ENCODE measurements around the gene SLC15A3.
A peak's percentile ranks its signal among the peaks of the same experiment; 100 is the strongest.

Gene SLC15A3

GRCh38 chr11:60914633-60915247, 37.2 kb downstream of the SLC15A3 start:
- Histone ChIP-seq H3K36me3 (no peaks in the 10 kb centered on the region), H3K4me1 (peaks cover 3% of the 10 kb centered on the region; the same call in 1 of the 2 replicates), H3K4me3 (ENCODE audit: low read depth, low read length) (peak overlapping the region; percentile 76), H3K9me3 (no peaks in the 10 kb centered on the region), H3K27me3 (no peaks in the 10 kb centered on the region)
- DNase-seq = no peak
- no peak for TF ChIP-seq CTCF (IDR thresholded peaks at IDR 0.05; ENCODE audit: low read depth, low read length)

- Histone ChIP-seq H3K9me3 (no peaks in the 10 kb centered on the region), H3K4me3 (ENCODE audit: low read depth, low read length) (peak within 1 kb of the TSS; percentile 76), H3K27me3 (no peaks in the 10 kb centered on the region), H3K36me3 (no peaks in the 10 kb centered on the region), H3K4me1 (peaks cover 3% of the 10 kb centered on the region; the same call in 1 of the 2 replicates)
- DNase-seq = peak; percentile 79
- TF ChIP-seq CTCF (IDR thresholded peaks at IDR 0.05; ENCODE audit: low read depth, low read length) = no peak
Observed at GRCh38 chr11:60913793-60914632, 38.0 kb downstream of the SLC15A3 start, which contains the start of gene TMEM109. Gene TMEM109, plus strand, starts transcription at chr11:60914158. Its CDS starts 5,536 bp downstream, at chr11:60919694.

GRCh38 chr11:60912851-60913528, 39.0 kb downstream of the SLC15A3 start:
- no peaks in the 10 kb centered on the region for H3K9me3 ChIP-seq
- H3K4me1 ChIP-seq = peaks cover 3% of the 10 kb centered on the region; the same call in 1 of the 2 replicates
- no peaks in the 10 kb centered on the region for H3K36me3 ChIP-seq
- no peak for TF ChIP-seq CTCF (IDR thresholded peaks at IDR 0.05; ENCODE audit: low read depth, low read length)
- H3K4me3 ChIP-seq (ENCODE audit: low read depth, low read length) = peak overlapping the region; percentile 76; the same call in 1 of the 2 replicates
- DNase-seq = no peak
- H3K27me3 ChIP-seq = no peaks in the 10 kb centered on the region

GRCh38 chr11:60912223-60912850, 39.6 kb downstream of the SLC15A3 start:
- no peaks in the 10 kb centered on the region for H3K36me3 ChIP-seq
- no peaks in the 10 kb centered on the region for H3K9me3 ChIP-seq
- peaks cover 3% of the 10 kb centered on the region; the same call in 1 of the 2 replicates for H3K4me1 ChIP-seq
- no peak overlapping the region for H3K4me3 ChIP-seq (ENCODE audit: low read depth, low read length)
- DNase-seq = no peak
- no peak for TF ChIP-seq CTCF (IDR thresholded peaks at IDR 0.05; ENCODE audit: low read depth, low read length)
- no peaks in the 10 kb centered on the region for H3K27me3 ChIP-seq

GRCh38 chr11:60910711-60911380, 41.1 kb downstream of the SLC15A3 start:
- no peak overlapping the region for H3K4me3 ChIP-seq (ENCODE audit: low read depth, low read length)
- no peak for TF ChIP-seq CTCF (IDR thresholded peaks at IDR 0.05; ENCODE audit: low read depth, low read length)

More at GRCh38 chr11:60910711-60911380, 41.1 kb downstream of the SLC15A3 start:
- Histone ChIP-seq H3K27me3 (no peaks in the 10 kb centered on the region), H3K4me1 (peaks cover 3% of the 10 kb centered on the region; the same call in 1 of the 2 replicates), H3K9me3 (no peaks in the 10 kb centered on the region), H3K36me3 (no peaks in the 10 kb centered on the region)
- no peak for DNase-seq

All from BE2C (cell line).